Neural progenitor cell (in vitro differentiated cells): ENCODE data around the gene FLNA. TPM values are rescaled to one million over a fixed set of nuclear protein-coding genes. Genes with fewer than 3 reads are reported as not detected.

Experiments used
- DNase-seq: peaks from one replicate; pipeline ENCODE4 v3.0.0-alpha.2; 2016; ENCODE audit warnings: low spot score
- H2AFZ ChIP-seq: fragments of 200-600 bp; sonication (generic); replicated peaks from 2 replicates; pipeline ENCODE4 v1.6.1; 2016; ENCODE audit warnings: antibody characterized with exemption
- H3F3A ChIP-seq: fragments of 200-600 bp; sonication (generic); 2 replicates; pipeline ENCODE4 v1.6.1; 2016; ENCODE audit warnings: antibody characterized with exemption, low read depth
- H3K27ac ChIP-seq: fragments of 200-600 bp; sonication (generic); 2 replicates; pipeline ENCODE4 v1.5.1; 2016; ENCODE audit warnings: mild to moderate bottlenecking
- H3K27me3 ChIP-seq: fragments of 200-600 bp; sonication (generic); 2 replicates; pipeline ENCODE4 v1.6.1; 2016; ENCODE audit warnings: mild to moderate bottlenecking, moderate library complexity
- H3K36me3 ChIP-seq: fragments of 200-600 bp; sonication (generic); 2 replicates; pipeline ENCODE4 v1.5.1; 2016
- H3K4me1 ChIP-seq: fragments of 200-600 bp; sonication (generic); 2 replicates; pipeline ENCODE4 v1.6.1; 2016; ENCODE audit warnings: mixed run types
- H3K4me2 ChIP-seq: fragments of 200-600 bp; sonication (generic); 2 replicates; pipeline ENCODE4 v1.6.1; 2016
- H3K4me3 ChIP-seq: fragments of 200-600 bp; sonication (generic); 2 replicates; pipeline ENCODE4 v1.5.1; 2016
- H3K79me2 ChIP-seq: fragments of 200-600 bp; sonication (generic); 2 replicates; pipeline ENCODE4 v1.6.1; 2016; ENCODE audit warnings: low read depth
- H3K9ac ChIP-seq: fragments of 200-600 bp; sonication (generic); 2 replicates; pipeline ENCODE4 v1.6.1; 2016
- H3K9me3 ChIP-seq: fragments of 200-600 bp; sonication (generic); 2 replicates; pipeline ENCODE4 v1.5.1; 2016; ENCODE audit warnings: low read depth
- H4K20me1 ChIP-seq: fragments of 200-600 bp; sonication (generic); 2 replicates; pipeline ENCODE4 v1.6.1; 2016; ENCODE audit warnings: low read depth
- H3K27ac Mint-ChIP-seq: 3 replicates; pipeline ENCODE4 v1.8.0; 2021; ENCODE audit warnings: mixed read lengths
- H3K27me3 Mint-ChIP-seq: 2 replicates; pipeline ENCODE4 v1.8.0; 2022; ENCODE audit warnings: low read depth, mild to moderate bottlenecking, inconsistent platforms, moderate library complexity, mixed read lengths; ENCODE audit not compliant: insufficient read depth
- H3K36me3 Mint-ChIP-seq: 3 replicates; pipeline ENCODE4 v1.8.0; 2021; ENCODE audit warnings: mixed read lengths
- H3K4me1 Mint-ChIP-seq: 3 replicates; pipeline ENCODE4 v1.8.0; 2021; ENCODE audit warnings: mixed read lengths
- H3K4me3 Mint-ChIP-seq: 3 replicates; pipeline ENCODE4 v1.8.0; 2021; ENCODE audit warnings: mild to moderate bottlenecking, moderate library complexity, mixed read lengths
- H3K9me3 Mint-ChIP-seq: 3 replicates; pipeline ENCODE4 v1.8.0; 2020; ENCODE audit warnings: mixed read lengths
- CTCF ChIP-seq: fragments of 200-600 bp; sonication (generic); IDR thresholded peaks from 2 replicates; pipeline ENCODE4 v1.5.1; 2017; ENCODE audit warnings: antibody characterized with exemption, mild to moderate bottlenecking
- EZH2 ChIP-seq: fragments of 200-600 bp; sonication (generic); IDR thresholded peaks from 2 replicates; pipeline ENCODE4 v1.6.1; 2017; ENCODE audit warnings: antibody characterized with exemption, mild to moderate bottlenecking, moderate library complexity
- EZH2phosphoT487 ChIP-seq: fragments of 200-600 bp; sonication (generic); IDR thresholded peaks from 2 replicates; pipeline ENCODE4 v1.6.1; 2017; ENCODE audit warnings: antibody characterized with exemption
- total RNA-seq: library from RNA; depleted of rRNA; stranded (reverse); fragments of >200 nt; gene quantifications from 2 replicates; pipeline ENCODE4 v1.2.3, GENCODE V29; 2015; ENCODE audit warnings: low replicate concordance

FLNA gene
- total RNA-seq, 1 donor from 2014 or later, result 189 TPM

GRCh38 chrX:154375156-154375504 lies 696 bp upstream of the FLNA start:
- H3K27ac ChIP-seq, result no peak overlapping the region
- no peak overlapping the region for H3K27ac Mint-ChIP-seq
- H3K4me1 ChIP-seq, result no peaks in the 10 kb centered on the region

GRCh38 chrX:154373340-154374306 lies 811 bp downstream of the FLNA start:
- Mint-ChIP-seq H3K9me3 (peaks cover 15% of the 10 kb centered on the region), H3K4me1 (peaks cover 4% of the 10 kb centered on the region), H3K4me3 (peak overlapping the region; percentile 77), H3K36me3 (no peaks in the 10 kb centered on the region), H3K27me3 (peaks cover 11% of the 10 kb centered on the region), H3K27ac (no peak overlapping the region)
- peaks cover 20% of the 10 kb centered on the region for H3F3A ChIP-seq
- H2AFZ ChIP-seq, result no peak overlapping the region
- no peaks in the 10 kb centered on the region for H3K36me3 ChIP-seq
- peaks cover 16% of the 10 kb centered on the region for H3K27me3 ChIP-seq
- H3K27ac ChIP-seq, result no peak overlapping the region
- TF ChIP-seq CTCF (peak; percentile 67), EZH2phosphoT487 (no peak)
- peaks cover 25% of the 10 kb centered on the region for H3K79me2 ChIP-seq
- no peaks in the 10 kb centered on the region for H3K9me3 ChIP-seq
- DNase-seq, result peak; percentile 65
- peak overlapping the region; percentile 35 for H3K4me3 ChIP-seq
- H3K4me1 ChIP-seq, result no peaks in the 10 kb centered on the region
- no peak overlapping the region for H3K9ac ChIP-seq
- peaks cover 8% of the 10 kb centered on the region for H4K20me1 ChIP-seq
- H3K4me2 ChIP-seq, result peak overlapping the region; percentile 61

More at GRCh38 chrX:154375156-154375504, 696 bp upstream of the FLNA start:
- Histone ChIP-seq H3F3A (peaks cover 20% of the 10 kb centered on the region), H3K79me2 (peaks cover 19% of the 10 kb centered on the region), H2AFZ (no peak overlapping the region), H3K4me2 (peak overlapping the region; percentile 61), H3K9ac (no peak overlapping the region), H4K20me1 (peaks cover 4% of the 10 kb centered on the region), H3K36me3 (no peaks in the 10 kb centered on the region), H3K27me3 (peaks cover 16% of the 10 kb centered on the region), H3K9me3 (no peaks in the 10 kb centered on the region), H3K4me3 (no peak overlapping the region)
- Mint-ChIP-seq H3K9me3 (peaks cover 13% of the 10 kb centered on the region), H3K4me3 (peak overlapping the region; percentile 69), H3K4me1 (peaks cover 8% of the 10 kb centered on the region), H3K27me3 (peaks cover 6% of the 10 kb centered on the region), H3K36me3 (no peaks in the 10 kb centered on the region)
- DNase-seq, result no peak
- TF ChIP-seq CTCF (no peak), EZH2 (no peak), EZH2phosphoT487 (no peak)

- Histone ChIP-seq H3K36me3 (no peaks in the 10 kb centered on the region), H3K79me2 (peaks cover 35% of the 10 kb centered on the region), H4K20me1 (peaks cover 19% of the 10 kb centered on the region), H3K4me1 (no peaks in the 10 kb centered on the region), H3K4me2 (no peak overlapping the region), H2AFZ (no peak overlapping the region), H3K27me3 (peaks cover 16% of the 10 kb centered on the region), H3F3A (peaks cover 12% of the 10 kb centered on the region), H3K9me3 (no peaks in the 10 kb centered on the region), H3K4me3 (no peak overlapping the region), H3K27ac (no peak overlapping the region), H3K9ac (no peak overlapping the region)
- Mint-ChIP-seq H3K9me3 (peaks cover 13% of the 10 kb centered on the region), H3K4me1 (peaks cover 4% of the 10 kb centered on the region), H3K4me3 (peak overlapping the region; percentile 76), H3K36me3 (no peaks in the 10 kb centered on the region), H3K27ac (no peak overlapping the region), H3K27me3 (peaks cover 11% of the 10 kb centered on the region)
- no peak for TF ChIP-seq EZH2phosphoT487
- DNase-seq, result no peak
Observed at GRCh38 chrX:154372612-154373022, 1.8 kb downstream of the FLNA start.
